Neural cell (in vitro differentiated cells): ENCODE results near the gene SYNJ1. TPM values are rescaled to one million over a fixed set of nuclear protein-coding genes. Genes with fewer than 3 reads are reported as not detected.

ENCODE experiments used
- H2AFZ ChIP-seq: fragments of 200-600, 300-800 bp; sonication (generic), shearing (Covaris generic); 2 replicates; pipeline ENCODE4 v1.6.0; 2014; ENCODE audit warnings: low read depth, mild to moderate bottlenecking, antibody characterized with exemption, low read length, moderate library complexity
- H3F3A ChIP-seq: fragments of 200-600 bp; shearing (Covaris generic); 2 replicates; pipeline ENCODE4 v1.6.1; 2016; ENCODE audit warnings: mild to moderate bottlenecking, moderate library complexity, mixed read lengths, antibody characterized with exemption, low read length; ENCODE audit not compliant: insufficient read depth, poor library complexity, severe bottlenecking
- H3K27ac ChIP-seq: fragments of 200-600, 300-800 bp; sonication (generic), shearing (Covaris generic); 2 replicates; pipeline ENCODE4 v1.5.1; 2014; ENCODE audit warnings: mild to moderate bottlenecking, low read length, moderate library complexity
- H3K27me3 ChIP-seq: fragments of 300-800, 200-600 bp; sonication (generic), shearing (Covaris generic); 2 replicates; pipeline ENCODE4 v1.6.0; 2014; ENCODE audit warnings: mild to moderate bottlenecking, low read depth, low read length, moderate library complexity; ENCODE audit not compliant: insufficient read depth
- H3K36me3 ChIP-seq: fragments of 300-800, 200-600 bp; sonication (generic), shearing (Covaris generic); 2 replicates; pipeline ENCODE4 v1.5.1; 2014; ENCODE audit warnings: mild to moderate bottlenecking, antibody characterized with exemption, low read length, moderate library complexity; ENCODE audit not compliant: insufficient read depth
- H3K4me2 ChIP-seq: fragments of 300-800, 200-600 bp; sonication (generic), shearing (Covaris generic); 2 replicates; pipeline ENCODE4 v1.6.0; 2014; ENCODE audit warnings: mild to moderate bottlenecking, low read length
- H3K4me3 ChIP-seq: fragments of 300-800, 200-600 bp; sonication (generic), shearing (Covaris generic); 2 replicates; pipeline ENCODE4 v1.5.1; 2014; ENCODE audit warnings: mild to moderate bottlenecking, low read length, moderate library complexity
- H3K79me2 ChIP-seq: fragments of 200-600 bp; shearing (Covaris generic); replicated peaks from 2 replicates; pipeline ENCODE4 v1.6.0; 2014; ENCODE audit warnings: mild to moderate bottlenecking, low read length, moderate library complexity; ENCODE audit not compliant: insufficient read depth
- H3K9ac ChIP-seq: fragments of 300-800, 200-600 bp; sonication (generic), shearing (Covaris generic); 2 replicates; pipeline ENCODE4 v1.6.1; 2016; ENCODE audit warnings: mild to moderate bottlenecking, low read length, mixed read lengths
- H3K9me2 ChIP-seq: fragments of 200-600 bp; shearing (Covaris generic); 2 replicates; pipeline ENCODE4 v1.6.1; 2016; ENCODE audit warnings: mild to moderate bottlenecking, low read length, mixed read lengths; ENCODE audit not compliant: insufficient read depth
- H3K9me3 ChIP-seq: fragments of 200-600, 300-800 bp; sonication (generic), shearing (Covaris generic); 2 replicates; pipeline ENCODE4 v1.6.1; 2016; ENCODE audit warnings: mild to moderate bottlenecking, mixed run types, low read length, moderate library complexity, mixed read lengths
- H4K20me1 ChIP-seq: fragments of 200-600 bp; shearing (Covaris generic); 2 replicates; pipeline ENCODE4 v1.6.1; 2016; ENCODE audit warnings: mild to moderate bottlenecking, mixed run types; ENCODE audit not compliant: insufficient read depth
- CTCF ChIP-seq: fragments of 450-650 bp; IDR thresholded peaks from 2 replicates; pipeline ENCODE4 v1.5.1; 2014; ENCODE audit warnings: antibody characterized with exemption, mild to moderate bottlenecking, moderate library complexity; ENCODE audit not compliant: poor library complexity, severe bottlenecking
- EP300 ChIP-seq: fragments of 450-650 bp; conservative IDR thresholded peaks from 2 replicates; pipeline ENCODE4 v1.6.1; 2014; ENCODE audit warnings: antibody characterized with exemption, mild to moderate bottlenecking, moderate library complexity; ENCODE audit not compliant: poor library complexity, severe bottlenecking
- EZH2 ChIP-seq: fragments of 200-600, 300-800 bp; shearing (Covaris generic), sonication (generic); IDR thresholded peaks from 2 replicates; pipeline ENCODE4 v1.6.1; 2014; ENCODE audit warnings: antibody characterized with exemption, low read length, borderline replicate concordance, mild to moderate bottlenecking; ENCODE audit not compliant: insufficient read depth, poor library complexity, severe bottlenecking
- MXI1 ChIP-seq: fragments of 450-650 bp; conservative IDR thresholded peaks from 2 replicates; pipeline ENCODE4 v1.6.1; 2014; ENCODE audit warnings: antibody characterized with exemption, mild to moderate bottlenecking; ENCODE audit not compliant: poor library complexity, severe bottlenecking
- POLR2AphosphoS5 ChIP-seq: IDR thresholded peaks from 2 replicates; pipeline ENCODE4 v1.6.1; 2012
- RAD21 ChIP-seq: fragments of 450-650 bp; conservative IDR thresholded peaks from 2 replicates; pipeline ENCODE4 v1.6.1; 2014; ENCODE audit warnings: antibody characterized with exemption, mild to moderate bottlenecking, moderate library complexity
- REST ChIP-seq: IDR thresholded peaks from 2 replicates; pipeline ENCODE4 v1.6.1; 2012; ENCODE audit warnings: borderline replicate concordance
- SMC3 ChIP-seq: fragments of 450-650 bp; conservative IDR thresholded peaks from 2 replicates; pipeline ENCODE4 v1.6.1; 2014; ENCODE audit warnings: antibody characterized with exemption, mild to moderate bottlenecking, moderate library complexity; ENCODE audit not compliant: poor library complexity
- TAF1 ChIP-seq: IDR thresholded peaks from 2 replicates; pipeline ENCODE4 v1.6.1; 2012; ENCODE audit warnings: low read depth
- polyA plus RNA-seq: library from polyadenylated mRNA; depleted of rRNA; stranded (reverse); fragments of >200 nt; gene quantifications from 2 replicates; pipeline ENCODE4 v1.2.3, GENCODE V29; 2014

Gene SYNJ1
- polyA plus RNA-seq, 1 donor from 2014 or later: 24.1 TPM

GRCh38 chr21:32732544-32732943, 4.7 kb upstream of the SYNJ1 start:
- H3K9ac ChIP-seq: no peak overlapping the region
- no peaks in the 10 kb centered on the region for H3K9me2 ChIP-seq
- H3K9me3 ChIP-seq: no peaks in the 10 kb centered on the region
- peak overlapping the region; percentile 48 for H3K4me3 ChIP-seq
- no peak overlapping the region for H3K27ac ChIP-seq
- TF ChIP-seq EZH2: no peak
- TF ChIP-seq CTCF: no peak
- TF ChIP-seq POLR2AphosphoS5: no peak
- TF ChIP-seq RAD21: no peak
- no peak for TF ChIP-seq EP300
- no peak for TF ChIP-seq REST
- no peak for TF ChIP-seq TAF1
- TF ChIP-seq SMC3: no peak
- no peak for TF ChIP-seq MXI1
- H3F3A ChIP-seq: no peaks in the 10 kb centered on the region
- peak overlapping the region; percentile 22 for H3K4me2 ChIP-seq
- no peaks in the 10 kb centered on the region for H4K20me1 ChIP-seq
- H3K79me2 ChIP-seq: peaks cover 4% of the 10 kb centered on the region
- no peak overlapping the region for H2AFZ ChIP-seq
- H3K36me3 ChIP-seq: no peaks in the 10 kb centered on the region
- H3K27me3 ChIP-seq: no peaks in the 10 kb centered on the region

GRCh38 chr21:32728848-32729247, 1.0 kb upstream of the SYNJ1 start:
- Histone ChIP-seq H2AFZ (peak overlapping the region; percentile 83), H3K9ac (peak overlapping the region; percentile 93), H3K79me2 (peaks cover 22% of the 10 kb centered on the region), H3K4me3 (peak overlapping the region; percentile 90), H3F3A (no peaks in the 10 kb centered on the region), H3K9me2 (no peaks in the 10 kb centered on the region), H3K9me3 (no peaks in the 10 kb centered on the region), H3K36me3 (no peaks in the 10 kb centered on the region), H4K20me1 (no peaks in the 10 kb centered on the region), H3K4me2 (peak overlapping the region; percentile 54), H3K27ac (peak overlapping the region; percentile 90), H3K27me3 (no peaks in the 10 kb centered on the region)
- TF ChIP-seq EP300 (no peak), MXI1 (no peak), RAD21 (no peak), EZH2 (no peak), SMC3 (no peak), POLR2AphosphoS5 (no peak), CTCF (no peak), REST (no peak), TAF1 (no peak)
